ENCODE data around the gene EIF2B1. TPM values are rescaled to one million over a fixed set of nuclear protein-coding genes. Genes with fewer than 3 reads are reported as not detected.
A peak's percentile ranks its signal among the peaks of the same experiment; 100 is the strongest.

EIF2B1 gene
- 10 to 100 TPM; 48.7 to 51.9 (median 50.3) TPM for total RNA-seq (2021; fragmentation: NEBNext Ultra II Directional; extraction: Animal tissue kit (Norgen Biotek cat#: 25700))
- long read RNA-seq, transcript EIF2B1-201 (9 exons, 2,477 nt) = major isoform, 97 of 115 reads
- long read RNA-seq, partial matches to known transcripts = 4 of 115 reads
- long read RNA-seq, other reads (novel, unspliced or antisense) = 13 of 115 reads

- Mint-ChIP-seq H3K27ac (peak within 1 kb of the TSS; percentile 97), H3K4me1 (ENCODE audit: low read depth) (peaks cover 21% of the 10 kb centered on the region), H3K4me3 (peak within 1 kb of the TSS; percentile 99), H3K9me3 (no peaks in the 10 kb centered on the region), H3K36me3 (ENCODE audit: low read depth) (peaks cover 19% of the 10 kb centered on the region), H3K27me3 (ENCODE audit: insufficient read depth) (no peaks in the 10 kb centered on the region)
- DNase-seq = peak; percentile 95
- 0 out of 2 replicates have a peak, but pooled peaks have one; percentile 6 for TF ChIP-seq CTCF (IDR thresholded peaks at IDR 0.05)
Measured at GRCh38 chr12:123633379-123634141, at the start of gene EIF2B1, which contains the start of gene GTF2H3. Gene EIF2B1 (minus strand): TSS chr12:123633686. CDS start chr12:123633557, 129 bp downstream. Gene GTF2H3 (plus strand): TSS chr12:123633829. CDS start chr12:123633860, 31 bp downstream.

DNA sequence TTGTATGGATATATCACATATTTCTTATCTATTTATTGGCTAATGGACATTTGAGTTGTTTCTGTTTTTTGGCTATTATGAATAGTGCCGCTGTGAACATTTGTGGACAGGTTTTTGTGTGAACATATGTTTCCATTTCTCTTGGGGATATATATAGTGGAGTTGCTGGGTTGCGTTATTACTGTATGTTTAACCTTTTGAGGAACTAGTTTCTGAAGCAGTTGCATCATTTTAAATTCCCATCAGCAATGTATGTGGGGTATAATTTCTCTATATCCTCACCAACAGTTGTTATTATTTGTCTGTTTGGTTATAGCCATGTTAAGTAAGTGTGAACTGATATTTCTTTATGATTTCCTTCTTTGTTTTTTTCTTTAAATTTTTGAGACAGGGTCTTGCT, 48.1 kb upstream of the EIF2B1 start:
- Mint-ChIP-seq H3K27ac (no peak overlapping the region), H3K36me3 (ENCODE audit: low read depth) (no peaks in the 10 kb centered on the region), H3K4me3 (no peak overlapping the region), H3K4me1 (ENCODE audit: low read depth) (no peaks in the 10 kb centered on the region), H3K9me3 (no peaks in the 10 kb centered on the region), H3K27me3 (ENCODE audit: insufficient read depth) (no peaks in the 10 kb centered on the region)
- DNase-seq = no peak
- TF ChIP-seq CTCF (IDR thresholded peaks at IDR 0.05) = no peak

DNA sequence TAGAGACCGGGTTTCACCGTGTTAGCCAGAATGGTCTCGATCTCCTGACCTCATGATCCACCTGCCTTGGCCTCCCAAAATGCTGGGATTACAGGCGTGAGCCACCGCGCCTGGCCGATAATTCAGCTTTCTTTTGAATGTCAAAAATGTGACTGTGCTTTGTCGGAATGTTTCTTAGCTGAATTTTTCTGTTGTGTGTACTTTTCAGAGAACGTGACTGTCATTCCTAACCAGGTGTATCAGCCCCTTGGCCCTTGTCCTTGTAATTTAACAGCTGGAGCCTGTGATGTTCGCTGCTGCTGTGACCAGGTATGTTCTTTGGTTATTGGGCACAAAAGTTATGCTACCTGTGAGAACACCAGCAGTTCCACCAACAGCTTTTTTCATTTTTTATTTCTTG, 45.5 kb upstream of the EIF2B1 start:
- Mint-ChIP-seq H3K4me3 (no peak overlapping the region), H3K4me1 (ENCODE audit: low read depth) (no peaks in the 10 kb centered on the region), H3K36me3 (ENCODE audit: low read depth) (peaks cover 5% of the 10 kb centered on the region; the same call in 1 of the 2 replicates), H3K27me3 (ENCODE audit: insufficient read depth) (no peaks in the 10 kb centered on the region; the same call in 1 of the 2 replicates), H3K27ac (no peak overlapping the region), H3K9me3 (no peaks in the 10 kb centered on the region)
- TF ChIP-seq CTCF (IDR thresholded peaks at IDR 0.05) = no peak
- no peak for DNase-seq

DNA sequence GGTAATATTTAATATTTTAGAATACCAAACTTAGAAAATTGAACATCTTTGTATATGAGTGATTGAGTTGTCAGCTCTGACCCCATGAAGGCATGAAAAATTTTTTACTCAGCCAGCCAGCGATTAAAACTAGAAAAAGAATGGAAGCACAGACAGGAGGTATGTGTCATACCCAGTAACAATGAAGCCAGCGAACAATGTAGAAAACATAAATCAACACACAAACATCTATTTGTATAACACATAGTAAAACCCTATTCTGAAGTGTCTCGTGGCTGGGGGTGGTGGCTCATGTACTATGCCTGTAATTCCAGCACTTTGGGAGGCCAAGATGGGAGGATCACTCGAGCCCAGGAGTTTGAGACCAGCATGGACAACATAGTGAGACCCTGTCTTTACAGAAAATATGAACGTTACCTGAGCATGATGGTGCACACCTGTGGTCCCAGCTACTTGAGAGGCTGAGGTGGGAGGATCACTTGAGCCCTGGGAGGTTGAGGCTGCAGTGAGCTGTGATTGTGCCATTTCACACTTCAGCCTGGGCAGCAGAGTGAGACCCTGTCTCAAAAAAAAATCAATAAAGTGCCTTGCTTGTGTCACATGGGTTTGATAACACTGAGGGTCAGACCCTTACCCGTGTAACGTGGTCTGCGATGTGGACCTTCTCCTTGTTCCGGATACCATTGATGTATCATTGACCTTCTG, 43.3 kb upstream of the EIF2B1 start:
- DNase-seq = no peak
- no peak overlapping the region for H3K4me3 Mint-ChIP-seq
- H3K27ac Mint-ChIP-seq = no peak overlapping the region
- no peak for TF ChIP-seq CTCF (IDR thresholded peaks at IDR 0.05)
- H3K36me3 Mint-ChIP-seq (ENCODE audit: low read depth) = peaks cover 5% of the 10 kb centered on the region; the same call in 1 of the 2 replicates
- H3K4me1 Mint-ChIP-seq (ENCODE audit: low read depth) = peaks cover 7% of the 10 kb centered on the region
- no peaks in the 10 kb centered on the region; the same call in 1 of the 2 replicates for H3K27me3 Mint-ChIP-seq (ENCODE audit: insufficient read depth)
- H3K9me3 Mint-ChIP-seq = no peaks in the 10 kb centered on the region

GRCh38 chr12:123675436-123675835, 42.0 kb upstream of the EIF2B1 start:
- Mint-ChIP-seq H3K27ac (no peak overlapping the region), H3K4me3 (no peak overlapping the region), H3K36me3 (ENCODE audit: low read depth) (peaks cover 5% of the 10 kb centered on the region; the same call in 1 of the 2 replicates)

More at GRCh38 chr12:123675436-123675835, 42.0 kb upstream of the EIF2B1 start:
- no peaks in the 10 kb centered on the region for H3K9me3 Mint-ChIP-seq
- no peak for DNase-seq
- H3K27me3 Mint-ChIP-seq (ENCODE audit: insufficient read depth) = no peaks in the 10 kb centered on the region; the same call in 1 of the 2 replicates
- H3K4me1 Mint-ChIP-seq (ENCODE audit: low read depth) = peaks cover 11% of the 10 kb centered on the region
- TF ChIP-seq CTCF (IDR thresholded peaks at IDR 0.05) = no peak

Data from HFFc6 (cell line).